ENCODE measurements around the gene PKD1L1. TPM values are rescaled to one million over a fixed set of nuclear protein-coding genes. Genes with fewer than 3 reads are reported as not detected.

Gene PKD1L1
- polyA plus RNA-seq, 2 of the 4 experiments (the other 2 are of a cell fraction) = 0.21 TPM

DNA sequence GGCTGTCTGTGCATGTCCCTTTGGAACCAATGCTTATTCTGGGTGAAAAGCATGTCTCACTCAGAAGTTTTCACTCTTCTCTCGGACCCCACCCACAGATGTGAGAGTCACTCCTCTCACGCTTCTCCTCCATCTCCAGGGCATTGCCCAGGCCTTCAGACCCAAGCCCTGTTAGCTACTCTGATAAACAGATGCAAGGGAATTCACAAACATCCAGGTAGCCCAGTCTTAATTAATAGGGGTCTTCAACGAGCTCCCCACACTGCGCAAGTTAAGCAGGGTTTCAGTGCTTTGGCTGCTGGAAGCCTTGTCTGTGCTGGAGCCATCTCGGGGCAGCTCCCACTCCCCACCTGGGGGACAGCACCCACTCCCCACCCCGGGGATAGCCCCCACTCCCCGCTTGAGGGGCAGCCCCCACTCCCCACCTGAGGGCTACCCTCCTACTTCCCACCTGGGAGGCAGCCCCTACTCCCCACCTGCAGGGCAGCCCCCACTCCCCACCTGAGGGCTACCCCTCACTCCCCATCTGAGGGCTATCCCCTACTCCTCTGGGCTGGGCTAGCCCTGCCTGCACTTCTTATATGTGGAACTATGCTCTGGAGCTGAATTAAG lies 8.7 kb downstream of the PKD1L1 start:
- no peak overlapping the region for H3K4me3 ChIP-seq
- no peak for FAIRE-seq
- no peak for DNase-seq (ENCODE audit: low read depth in 1 of 2, low spot score in 1 of 2)
- no peak overlapping the region for H3K4me2 ChIP-seq
- H3K4me1 ChIP-seq = peaks cover 13% of the 10 kb centered on the region
- no peak overlapping the region for H3K27ac ChIP-seq
- TF ChIP-seq JUNB (IDR thresholded peaks at IDR 0.05) (no peak), PHF8 (IDR thresholded peaks at IDR 0.05; ENCODE audit: borderline replicate concordance, low read depth) (no peak), ESRRA (IDR thresholded peaks at IDR 0.05; ENCODE audit: borderline replicate concordance, low read length) (no peak), NR3C1 (IDR thresholded peaks at IDR 0.05) (no peak), FOXS1 (CRISPR knock-in tag; IDR thresholded peaks at IDR 0.05) (no peak), HOXB5 (CRISPR knock-in tag; IDR thresholded peaks at IDR 0.05) (no peak), EHMT2 (IDR thresholded peaks at IDR 0.05; ENCODE audit: low read depth) (no peak), SREBF2 (IDR thresholded peaks at IDR 0.05) (no peak), RARB (CRISPR knock-in tag; IDR thresholded peaks at IDR 0.05) (no peak), FOSB (CRISPR knock-in tag; IDR thresholded peaks at IDR 0.05) (no peak), HOXA7 (CRISPR knock-in tag; IDR thresholded peaks at IDR 0.05) (no peak), ZNF302 (CRISPR knock-in tag; IDR thresholded peaks at IDR 0.05) (no peak), RNF2 (IDR thresholded peaks at IDR 0.05; ENCODE audit: borderline replicate concordance, low read depth) (no peak)
- TF ChIP-seq, protein P1, sequence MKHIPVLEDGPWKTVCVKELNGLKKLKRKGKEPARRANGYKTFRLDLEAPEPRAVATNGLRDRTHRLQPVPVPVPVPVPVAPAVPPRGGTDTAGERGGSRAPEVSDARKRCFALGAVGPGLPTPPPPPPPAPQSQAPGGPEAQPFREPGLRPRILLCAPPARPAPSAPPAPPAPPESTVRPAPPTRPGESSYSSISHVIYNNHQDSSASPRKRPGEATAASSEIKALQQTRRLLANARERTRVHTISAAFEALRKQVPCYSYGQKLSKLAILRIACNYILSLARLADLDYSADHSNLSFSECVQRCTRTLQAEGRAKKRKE (CRISPR knock-in tag; IDR thresholded peaks at IDR 0.05; ENCODE audit: low read depth) = no peak
- 92% methylated on average over 5 of the region's 7 CpGs for WGBS (ENCODE audit: missing lambda C conversion rate)
- H3K9me3 ChIP-seq = no peaks in the 10 kb centered on the region
- CTCF ChIA-PET = interaction anchor here (0.9 to 5.4 kb wide), 9 partner anchors 11 to 673 kb away, joined by 3 to 36 read pairs (median 6); no protein-coding TSS in a partner anchor
- no peak for ATAC-seq
- POLR2A ChIA-PET = no interaction called here

DNA sequence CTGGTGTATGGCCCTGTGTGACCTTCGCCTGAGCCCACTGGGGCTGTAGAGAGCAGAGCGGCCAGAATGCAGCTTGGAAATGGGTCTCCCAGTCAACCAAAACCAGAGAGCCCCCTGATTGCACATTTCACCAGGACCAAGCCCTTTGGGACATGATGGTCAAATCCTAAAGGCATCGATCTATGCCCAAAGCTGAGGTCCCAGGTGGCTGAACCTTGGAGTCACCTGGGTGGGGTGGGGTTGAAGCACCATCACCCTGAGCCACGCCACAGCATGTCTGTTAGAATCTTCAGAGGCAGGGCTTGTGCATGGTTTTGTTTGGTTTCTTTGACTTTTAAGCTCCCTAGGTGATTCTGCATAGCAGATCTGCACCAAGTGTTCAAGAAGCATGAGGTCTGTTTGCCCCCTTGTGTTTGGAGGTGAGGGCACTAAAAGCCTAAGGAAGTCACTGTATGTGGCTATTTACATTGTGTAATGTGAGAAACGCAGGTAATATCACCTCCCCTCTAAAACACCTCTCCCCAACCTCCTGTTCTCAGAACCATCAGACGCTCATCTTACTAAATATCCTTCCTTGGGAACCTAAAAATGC lies 9.6 kb downstream of the PKD1L1 start:
- no peak for TF ChIP-seq NR3C1 (IDR thresholded peaks at IDR 0.05)
- no peak for TF ChIP-seq MAFK (IDR thresholded peaks at IDR 0.05; ENCODE audit: partially characterized antibody)
- no peak for TF ChIP-seq FOSL2 (IDR thresholded peaks at IDR 0.05)
- TF ChIP-seq FOSL2 (CRISPR knock-in tag; IDR thresholded peaks at IDR 0.05) = no peak
- TF ChIP-seq RAD21 (conservative IDR thresholded peaks at IDR 0.05 in 1 of 2, IDR thresholded peaks at IDR 0.05 in 1 of 2) = peak; percentile 57 to 79
- TF ChIP-seq CTCF (IDR thresholded peaks at IDR 0.05) = peak; percentile 31; the same call in 2 of the 3 replicates
- no peak for TF ChIP-seq FOSB (CRISPR knock-in tag; IDR thresholded peaks at IDR 0.05)
- no peak for TF ChIP-seq TP53 (CRISPR knock-in tag; IDR thresholded peaks at IDR 0.05)
- peak; percentile 58 for TF ChIP-seq SMC3 (IDR thresholded peaks at IDR 0.05)
- TF ChIP-seq BHLHE40 (IDR thresholded peaks at IDR 0.05; ENCODE audit: low read depth, low read length) = no peak
- TF ChIP-seq SREBF2 (IDR thresholded peaks at IDR 0.05) = no peak
- Histone ChIP-seq H3K4me1 (peaks cover 13% of the 10 kb centered on the region), H3K4me2 (no peak overlapping the region), H3K4me3 (no peak overlapping the region), H3K27ac (0 out of 6 replicates have a peak overlapping the region, but pooled peaks of 1 of the 2 experiments have one; percentile 1), H3K9me3 (no peaks in the 10 kb centered on the region)
- 75% methylated on average over 6 of the region's 6 CpGs for WGBS (ENCODE audit: missing lambda C conversion rate)
- DNase-seq (ENCODE audit: low read depth in 1 of 2, low spot score in 1 of 2) (peak in 1 of 2 experiments; percentile 56), FAIRE-seq (no peak), ATAC-seq (peak; percentile 48 to 82; a peak in 3 of 6 replicates)
- CTCF ChIA-PET = interaction anchor here (0.8 to 5.4 kb wide), 13 partner anchors 10 to 672 kb away, joined by 3 to 36 read pairs (median 5); no protein-coding TSS in a partner anchor
- POLR2A ChIA-PET = no interaction called here
